ENCODE data around the gene ENAH. TPM values are rescaled to one million over a fixed set of nuclear protein-coding genes. Genes with fewer than 3 reads are reported as not detected.

Gene ENAH
- total and polyA plus RNA-seq, 5 donors from 2014 or later, result 0.03 to 0.13 TPM; not detected in 3

DNA sequence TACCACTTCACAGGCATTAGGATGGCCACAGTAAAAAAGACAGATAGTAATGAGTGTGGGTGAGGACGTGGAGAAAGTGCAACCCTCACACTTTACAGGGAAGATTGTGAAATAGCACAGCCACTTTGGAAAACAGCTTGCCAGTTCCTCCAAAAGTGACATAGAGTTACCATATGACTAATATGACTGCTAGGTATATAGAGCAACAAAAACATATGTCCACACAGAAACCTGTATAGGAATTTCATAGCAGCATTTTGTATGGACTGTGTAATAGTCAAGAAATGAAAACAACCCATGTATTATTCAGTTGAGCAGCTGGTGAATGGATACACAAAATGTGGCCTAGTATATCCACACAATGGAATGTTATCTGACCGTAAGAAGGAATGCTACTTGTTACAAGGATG lies 194.7 kb downstream of the ENAH start:
- no peaks in the 10 kb centered on the region for H3K36me3 ChIP-seq (ENCODE audit: control insufficient read depth, insufficient read depth, low read length)
- H3K4me3 ChIP-seq (ENCODE audit: low read depth, low read length), result no peak overlapping the region
- peaks cover 14% of the 10 kb centered on the region for H3K4me1 ChIP-seq (ENCODE audit: control insufficient read depth, insufficient read depth, low read length, poor library complexity, severe bottlenecking)
- H3K27ac Mint-ChIP-seq, result peak overlapping the region in 1 of 3 donors; percentile 77
- H3K4me3 Mint-ChIP-seq, result no peak overlapping the region
- no peaks in the 10 kb centered on the region for H3K9me3 Mint-ChIP-seq
- H3K4me1 Mint-ChIP-seq, result peaks cover 6 to 48% (median 25%) of the 10 kb centered on the region in 4 donors
- DNase-seq, result no peak
- H3K36me3 Mint-ChIP-seq, result no peaks in the 10 kb centered on the region
- H3K9me3 ChIP-seq (ENCODE audit: control insufficient read depth in 2 of 2, low read length in 2 of 2), result no peaks in the 10 kb centered on the region
- H3K27me3 ChIP-seq (ENCODE audit: control insufficient read depth, insufficient read depth, low read length), result no peaks in the 10 kb centered on the region
- no peaks in the 10 kb centered on the region for H3K27me3 Mint-ChIP-seq
- no peak overlapping the region for H3K27ac ChIP-seq (ENCODE audit: insufficient read depth, low read length, poor library complexity, severe bottlenecking)
- ATAC-seq (ENCODE audit: low read depth in 2 of 2), result no peak

DNA sequence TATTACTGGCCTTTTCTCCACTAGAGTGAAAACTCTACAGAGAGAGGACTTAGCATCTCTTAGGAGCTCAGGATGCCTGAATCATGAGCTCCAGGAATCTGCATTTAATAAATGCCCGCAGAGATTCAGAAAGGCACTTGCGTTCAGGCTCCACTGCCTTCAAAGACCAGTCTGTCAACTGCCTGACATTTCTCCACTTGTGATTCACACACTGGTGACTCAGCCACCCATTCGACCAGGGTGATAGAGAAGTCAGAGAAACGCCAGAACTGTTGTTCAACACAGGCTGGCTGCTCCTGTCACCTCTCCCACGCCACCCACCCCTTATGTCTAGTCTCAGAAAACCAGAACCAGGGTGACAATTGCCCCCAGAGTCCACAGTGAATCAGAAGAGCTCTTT lies 198.2 kb downstream of the ENAH start:
- Mint-ChIP-seq H3K4me3 (no peak overlapping the region), H3K27ac (peak overlapping the region in 2 of 3 donors; percentile 16 to 29), H3K9me3 (peaks cover 0 to under 1% (median 0%) of the 10 kb centered on the region in 7 donors), H3K36me3 (no peaks in the 10 kb centered on the region), H3K4me1 (peaks cover 6 to 36% (median 14%) of the 10 kb centered on the region in 4 donors), H3K27me3 (no peaks in the 10 kb centered on the region)
- Histone ChIP-seq H3K36me3 (ENCODE audit: control insufficient read depth, insufficient read depth, low read length) (no peaks in the 10 kb centered on the region), H3K27me3 (ENCODE audit: control insufficient read depth, insufficient read depth, low read length) (no peaks in the 10 kb centered on the region), H3K4me1 (ENCODE audit: control insufficient read depth, insufficient read depth, low read length, poor library complexity, severe bottlenecking) (peaks cover 4% of the 10 kb centered on the region), H3K9me3 (ENCODE audit: control insufficient read depth in 2 of 2, low read length in 2 of 2) (no peaks in the 10 kb centered on the region), H3K27ac (ENCODE audit: insufficient read depth, low read length, poor library complexity, severe bottlenecking) (no peak overlapping the region), H3K4me3 (ENCODE audit: low read depth, low read length) (no peak overlapping the region)
- peak; percentile 70 to 80 for ATAC-seq (ENCODE audit: low read depth in 2 of 2)
- DNase-seq, result peak in 1 of 3 donors; percentile 46

DNA sequence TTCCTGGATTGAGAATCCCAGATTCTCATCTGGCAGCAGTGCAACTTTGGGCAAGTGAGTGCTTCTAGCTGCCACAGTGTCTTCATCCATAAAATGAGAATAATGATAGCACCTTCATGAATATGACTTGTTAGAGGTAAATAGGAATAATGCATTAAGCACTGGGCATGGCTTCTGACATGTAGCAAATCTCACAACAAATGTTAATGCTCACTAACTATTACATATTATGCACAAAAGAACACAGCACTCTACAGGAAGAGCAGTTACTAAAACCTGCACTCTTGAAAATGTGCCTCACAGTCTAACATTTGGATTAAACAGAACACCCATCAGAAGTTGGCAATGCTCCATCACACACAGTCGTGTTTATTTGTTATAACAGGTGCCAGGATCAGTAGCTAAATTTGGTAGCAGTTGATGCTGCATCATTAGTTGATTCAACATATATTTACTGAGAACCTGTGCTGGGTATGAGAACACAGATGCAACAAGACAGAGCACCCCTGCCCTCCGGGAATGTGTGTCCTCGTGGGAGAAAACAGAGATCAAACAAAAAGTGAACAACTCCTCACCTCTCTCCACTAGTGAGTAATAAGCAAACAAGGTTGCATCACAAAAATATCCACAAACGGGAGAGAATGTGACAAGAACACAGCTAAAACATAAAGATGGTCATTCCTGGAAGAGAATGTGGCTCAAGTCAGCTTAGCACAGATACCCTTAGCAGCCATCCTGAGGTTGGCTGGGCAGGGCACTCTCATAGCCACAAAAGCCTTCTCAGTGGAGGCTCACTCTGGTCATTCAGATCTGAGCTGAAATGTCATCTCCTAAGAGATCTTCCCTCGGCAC lies 198.9 kb downstream of the ENAH start:
- ATAC-seq (ENCODE audit: low read depth in 2 of 2) (no peak), DNase-seq (no peak)
- H3K36me3 ChIP-seq (ENCODE audit: control insufficient read depth, insufficient read depth, low read length), result no peaks in the 10 kb centered on the region
- H3K27ac ChIP-seq (ENCODE audit: insufficient read depth, low read length, poor library complexity, severe bottlenecking), result no peak overlapping the region
- Mint-ChIP-seq H3K27me3 (no peaks in the 10 kb centered on the region), H3K27ac (peak overlapping the region; percentile 11 to 55 (median 45)), H3K36me3 (no peaks in the 10 kb centered on the region), H3K4me1 (peaks cover 6 to 34% (median 13%) of the 10 kb centered on the region in 4 donors), H3K9me3 (peaks cover 0 to 3% (median 0%) of the 10 kb centered on the region in 7 donors), H3K4me3 (no peak overlapping the region)
- no peaks in the 10 kb centered on the region for H3K9me3 ChIP-seq (ENCODE audit: control insufficient read depth in 2 of 2, low read length in 2 of 2)
- no peaks in the 10 kb centered on the region for H3K27me3 ChIP-seq (ENCODE audit: control insufficient read depth, insufficient read depth, low read length)
- no peak overlapping the region for H3K4me3 ChIP-seq (ENCODE audit: low read depth, low read length)
- H3K4me1 ChIP-seq (ENCODE audit: control insufficient read depth, insufficient read depth, low read length, poor library complexity, severe bottlenecking), result peaks cover 4% of the 10 kb centered on the region

DNA sequence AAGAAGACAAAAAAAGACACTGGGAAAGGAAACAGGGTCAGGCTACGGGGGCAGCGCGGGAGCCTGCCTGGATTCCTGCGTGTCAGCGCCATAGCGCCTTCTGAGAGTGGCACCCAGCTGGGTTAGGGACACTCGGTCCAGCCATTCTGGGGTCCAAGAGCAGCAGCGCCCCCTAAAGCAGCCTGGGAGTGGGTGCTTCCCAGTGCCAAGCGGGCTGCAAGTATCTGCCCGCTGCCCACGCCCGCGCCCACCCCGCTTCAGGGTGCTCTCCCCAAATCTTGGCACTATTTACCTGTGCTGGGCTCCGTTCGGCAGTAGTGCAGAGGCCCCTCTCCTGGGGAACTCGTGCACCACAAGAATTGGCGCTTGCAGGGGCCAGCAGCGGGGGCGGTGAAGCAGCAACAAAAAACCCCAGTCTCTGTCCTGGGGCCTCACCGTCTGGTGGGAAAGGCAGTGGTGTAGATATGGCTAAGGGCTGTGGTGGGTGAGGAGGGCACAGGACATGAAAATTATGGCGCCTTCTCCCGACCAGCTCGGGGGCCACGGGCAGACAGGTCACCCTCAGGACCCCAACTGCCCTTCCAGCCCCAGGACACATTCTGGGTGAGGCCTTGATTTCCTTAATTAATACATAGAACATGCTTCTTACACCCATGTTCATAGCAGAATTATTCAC lies 200.9 kb downstream of the ENAH start:
- Mint-ChIP-seq H3K4me1 (peaks cover 6 to 40% (median 13%) of the 10 kb centered on the region in 4 donors), H3K36me3 (no peaks in the 10 kb centered on the region), H3K9me3 (peaks cover 0 to 3% (median 0%) of the 10 kb centered on the region in 7 donors), H3K27ac (no peak overlapping the region), H3K27me3 (no peaks in the 10 kb centered on the region), H3K4me3 (no peak overlapping the region)
- ATAC-seq (ENCODE audit: low read depth in 2 of 2) (no peak), DNase-seq (no peak)
- Histone ChIP-seq H3K4me3 (ENCODE audit: low read depth, low read length) (no peak overlapping the region), H3K27ac (ENCODE audit: insufficient read depth, low read length, poor library complexity, severe bottlenecking) (no peak overlapping the region), H3K27me3 (ENCODE audit: control insufficient read depth, insufficient read depth, low read length) (no peaks in the 10 kb centered on the region), H3K9me3 (ENCODE audit: control insufficient read depth in 2 of 2, low read length in 2 of 2) (no peaks in the 10 kb centered on the region), H3K4me1 (ENCODE audit: control insufficient read depth, insufficient read depth, low read length, poor library complexity, severe bottlenecking) (peaks cover 4% of the 10 kb centered on the region), H3K36me3 (ENCODE audit: control insufficient read depth, insufficient read depth, low read length) (no peaks in the 10 kb centered on the region)

DNA sequence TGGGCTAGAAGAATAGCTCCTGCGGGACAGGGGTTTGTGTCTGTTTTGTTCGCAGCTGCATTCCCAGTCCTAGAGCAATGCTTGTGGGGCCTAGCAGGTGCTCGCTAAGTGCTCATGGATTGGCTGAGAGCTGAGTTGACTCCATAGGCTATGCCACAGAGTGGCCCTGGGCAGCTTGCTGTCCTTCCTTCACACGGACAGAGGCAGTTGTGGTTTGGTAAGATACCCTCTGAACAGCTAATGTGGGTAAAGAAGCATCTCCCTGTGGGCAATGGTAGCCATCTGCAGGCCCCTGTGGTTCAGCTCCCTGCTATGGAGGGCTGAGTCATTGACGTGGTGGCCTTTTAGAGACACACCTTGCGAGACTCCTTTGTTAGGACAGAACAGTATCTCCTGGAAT lies 201.6 kb downstream of the ENAH start:
- Mint-ChIP-seq H3K4me3 (no peak overlapping the region), H3K4me1 (peaks cover 6 to 41% (median 13%) of the 10 kb centered on the region in 4 donors), H3K27ac (peak overlapping the region in 2 of 3 donors; percentile 45 to 76), H3K9me3 (peaks cover 0 to 3% (median 0%) of the 10 kb centered on the region in 7 donors), H3K36me3 (no peaks in the 10 kb centered on the region), H3K27me3 (no peaks in the 10 kb centered on the region)
- H3K9me3 ChIP-seq (ENCODE audit: control insufficient read depth in 2 of 2, low read length in 2 of 2), result no peaks in the 10 kb centered on the region
- no peaks in the 10 kb centered on the region for H3K36me3 ChIP-seq (ENCODE audit: control insufficient read depth, insufficient read depth, low read length)
- H3K4me1 ChIP-seq (ENCODE audit: control insufficient read depth, insufficient read depth, low read length, poor library complexity, severe bottlenecking), result peaks cover 6% of the 10 kb centered on the region
- ATAC-seq (ENCODE audit: low read depth in 2 of 2) (no peak), DNase-seq (no peak)
- H3K27me3 ChIP-seq (ENCODE audit: control insufficient read depth, insufficient read depth, low read length), result no peaks in the 10 kb centered on the region
- H3K4me3 ChIP-seq (ENCODE audit: low read depth, low read length), result no peak overlapping the region
- H3K27ac ChIP-seq (ENCODE audit: insufficient read depth, low read length, poor library complexity, severe bottlenecking), result no peak overlapping the region

DNA sequence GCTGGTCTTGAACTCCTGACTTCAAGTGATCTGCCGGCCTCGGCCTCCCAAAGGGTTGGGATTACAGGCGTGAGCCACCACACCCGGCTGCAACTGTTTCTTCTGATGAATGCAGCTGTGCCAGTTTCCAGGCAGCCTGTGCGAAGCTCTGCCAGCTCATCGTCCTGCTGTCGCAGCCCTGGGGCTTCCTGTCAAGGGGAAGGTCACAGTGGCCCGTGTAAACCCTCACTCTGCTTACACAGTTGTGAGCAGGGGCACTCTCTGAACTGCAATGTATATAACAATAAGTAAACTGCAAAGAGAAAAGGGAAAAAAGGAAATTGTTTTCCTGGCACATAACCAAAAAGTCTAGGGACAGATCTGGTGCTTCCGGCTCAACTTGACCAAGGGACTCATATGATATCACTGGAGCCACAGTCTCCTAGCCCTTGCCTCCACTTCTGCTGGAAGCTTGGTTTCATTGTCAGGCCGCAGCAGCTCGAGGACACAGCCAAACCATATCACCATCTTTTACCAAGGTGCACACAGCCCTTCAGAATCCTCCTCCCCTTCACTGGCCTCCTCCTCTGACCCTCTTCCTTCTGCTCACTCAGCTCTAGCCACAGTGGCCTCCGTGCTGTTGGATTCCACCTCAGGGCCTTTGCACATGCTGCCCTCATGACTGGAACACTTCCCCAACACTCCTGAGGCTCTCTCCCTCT lies 202.3 kb downstream of the ENAH start:
- H3K36me3 Mint-ChIP-seq, result no peaks in the 10 kb centered on the region
- Histone ChIP-seq H3K4me1 (ENCODE audit: control insufficient read depth, insufficient read depth, low read length, poor library complexity, severe bottlenecking) (peaks cover 13% of the 10 kb centered on the region), H3K4me3 (ENCODE audit: low read depth, low read length) (no peak overlapping the region), H3K27me3 (ENCODE audit: control insufficient read depth, insufficient read depth, low read length) (no peaks in the 10 kb centered on the region), H3K27ac (ENCODE audit: insufficient read depth, low read length, poor library complexity, severe bottlenecking) (no peak overlapping the region), H3K9me3 (ENCODE audit: control insufficient read depth in 2 of 2, low read length in 2 of 2) (no peaks in the 10 kb centered on the region), H3K36me3 (ENCODE audit: control insufficient read depth, insufficient read depth, low read length) (no peaks in the 10 kb centered on the region)
- no peaks in the 10 kb centered on the region for H3K27me3 Mint-ChIP-seq
- H3K4me3 Mint-ChIP-seq, result peak overlapping the region in 1 of 4 donors; percentile 50
- DNase-seq (peak in 1 of 3 donors; percentile 60), ATAC-seq (ENCODE audit: low read depth in 2 of 2) (peak in 1 of 2 donors; percentile 43)
- peaks cover 6 to 48% (median 17%) of the 10 kb centered on the region in 4 donors for H3K4me1 Mint-ChIP-seq
- H3K9me3 Mint-ChIP-seq, result peaks cover 0 to 3% (median 0%) of the 10 kb centered on the region in 7 donors
- peak overlapping the region; percentile 45 to 87 (median 76) for H3K27ac Mint-ChIP-seq

DNA sequence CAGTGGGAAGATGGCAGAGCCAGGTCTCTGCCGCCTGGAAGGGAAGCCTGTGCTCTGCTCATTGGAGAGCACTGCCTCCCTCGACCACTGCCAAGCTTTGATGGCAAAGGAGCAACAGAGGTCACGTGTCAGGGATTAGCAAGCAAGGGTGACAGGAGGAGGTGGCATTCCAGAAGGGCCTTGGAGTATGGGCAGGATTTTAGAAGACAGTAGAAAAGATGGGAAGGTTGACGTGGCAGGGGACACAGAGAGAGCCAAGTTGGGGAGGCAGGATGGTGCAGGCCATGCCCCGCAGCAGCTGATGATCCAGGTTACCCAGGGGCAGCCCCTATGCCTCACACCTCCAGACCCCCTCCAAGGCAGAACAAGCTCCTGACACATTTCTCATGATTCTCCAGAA lies 203.1 kb downstream of the ENAH start:
- H3K4me3 ChIP-seq (ENCODE audit: low read depth, low read length), result no peak overlapping the region
- Mint-ChIP-seq H3K4me3 (no peak overlapping the region), H3K36me3 (no peaks in the 10 kb centered on the region)

More for the DNA sequence above, 203.1 kb downstream of the ENAH start:
- H3K27ac Mint-ChIP-seq, result peak overlapping the region in 2 of 3 donors; percentile 50 to 66
- H3K27me3 Mint-ChIP-seq, result no peaks in the 10 kb centered on the region
- no peaks in the 10 kb centered on the region for H3K27me3 ChIP-seq (ENCODE audit: control insufficient read depth, insufficient read depth, low read length)
- no peaks in the 10 kb centered on the region for H3K9me3 ChIP-seq (ENCODE audit: control insufficient read depth in 2 of 2, low read length in 2 of 2)
- DNase-seq, result no peak
- no peaks in the 10 kb centered on the region for H3K36me3 ChIP-seq (ENCODE audit: control insufficient read depth, insufficient read depth, low read length)
- no peak overlapping the region for H3K27ac ChIP-seq (ENCODE audit: insufficient read depth, low read length, poor library complexity, severe bottlenecking)
- no peak for ATAC-seq (ENCODE audit: low read depth in 2 of 2)
- H3K4me1 ChIP-seq (ENCODE audit: control insufficient read depth, insufficient read depth, low read length, poor library complexity, severe bottlenecking), result peaks cover 20% of the 10 kb centered on the region
- H3K9me3 Mint-ChIP-seq, result peaks cover 0 to 3% (median 0%) of the 10 kb centered on the region in 7 donors
- peaks cover 7 to 54% (median 24%) of the 10 kb centered on the region in 4 donors for H3K4me1 Mint-ChIP-seq

All from CD4-positive, CD25-positive, alpha-beta regulatory T cell (primary cell).